ENCODE measurements around the gene PTK7.

The PTK7 gene

GRCh38 chr6:43170417-43170930 lies 94.4 kb downstream of the PTK7 start:
- Histone ChIP-seq H2BK5ac (ENCODE audit: low read depth, low read length, poor library complexity) (peak overlapping the region; percentile 90), H3K4me1 (ENCODE audit: control insufficient read depth in 1 of 2, insufficient read depth in 2 of 2, low read length in 2 of 2) (peaks cover 13 to 14% of the 10 kb centered on the region in 2 experiments), H2BK120ac (ENCODE audit: insufficient read depth, low read length, poor library complexity) (peak overlapping the region; percentile 82), H3K4me3 (ENCODE audit: low read depth, low read length) (peak overlapping the region; percentile 71), H3K27ac (ENCODE audit: low read depth, low read length) (peak overlapping the region; percentile 89), H4K8ac (ENCODE audit: low read depth, low read length) (peak overlapping the region; percentile 93), H3K4ac (ENCODE audit: low read depth, low read length) (peak overlapping the region; percentile 43), H3K4me2 (ENCODE audit: low read length) (peak overlapping the region; percentile 61), H2AK5ac (ENCODE audit: low read length) (peak overlapping the region; percentile 69), H4K12ac (ENCODE audit: low read depth, low read length) (peak overlapping the region; percentile 54), H2AFZ (ENCODE audit: insufficient read depth, low read length, poor library complexity) (peak overlapping the region; percentile 80), H3K79me2 (ENCODE audit: control insufficient read depth, insufficient read depth, low read length, poor library complexity) (peaks cover 23% of the 10 kb centered on the region), H3K36me3 (ENCODE audit: control insufficient read depth in 1 of 2, insufficient read depth in 2 of 2, low read length in 2 of 2) (peaks cover 6 to 7% of the 10 kb centered on the region in 2 experiments), H3K9me3 (ENCODE audit: insufficient read depth, low read depth, low read length) (no peaks in the 10 kb centered on the region), H3K18ac (ENCODE audit: low read length) (peak overlapping the region; percentile 89), H3K23ac (ENCODE audit: low read length) (no peak overlapping the region), H3K27me3 (ENCODE audit: insufficient read depth, low read length) (no peaks in the 10 kb centered on the region), H2BK12ac (ENCODE audit: low read length) (peak overlapping the region; percentile 18), H3K9ac (ENCODE audit: low read length) (peak overlapping the region; percentile 72), H3K14ac (ENCODE audit: low read length) (peak overlapping the region; percentile 78), H3K79me1 (ENCODE audit: low read length) (peaks cover 25% of the 10 kb centered on the region), H4K91ac (ENCODE audit: low read depth, low read length) (peak overlapping the region; percentile 94)
- WGBS (ENCODE audit: extremely low coverage, insufficient coverage, insufficient read length), result no CpG with 5 or more reads among the region's 18 CpGs
- DNase-seq, result peak; percentile 37 to 66

- Histone ChIP-seq H3K14ac (ENCODE audit: low read length) (peak within 1 kb of the TSS; percentile 99), H4K8ac (ENCODE audit: low read depth, low read length) (peak within 1 kb of the TSS; percentile 93), H3K9me3 (ENCODE audit: insufficient read depth, low read depth, low read length) (no peaks in the 10 kb centered on the region), H2BK5ac (ENCODE audit: low read depth, low read length, poor library complexity) (peak within 1 kb of the TSS; percentile 95), H2BK12ac (ENCODE audit: low read length) (peak within 1 kb of the TSS; percentile 53), H3K36me3 (ENCODE audit: control insufficient read depth in 1 of 2, insufficient read depth in 2 of 2, low read length in 2 of 2) (peaks cover 13% of the 10 kb centered on the region in 2 experiments), H3K9ac (ENCODE audit: low read length) (peak within 1 kb of the TSS; percentile 98), H3K79me2 (ENCODE audit: control insufficient read depth, insufficient read depth, low read length, poor library complexity) (peaks cover 23% of the 10 kb centered on the region), H2BK120ac (ENCODE audit: insufficient read depth, low read length, poor library complexity) (peak within 1 kb of the TSS; percentile 96), H4K91ac (ENCODE audit: low read depth, low read length) (peak within 1 kb of the TSS; percentile 96), H3K4me1 (ENCODE audit: control insufficient read depth in 1 of 2, insufficient read depth in 2 of 2, low read length in 2 of 2) (peaks cover 13 to 14% of the 10 kb centered on the region in 2 experiments), H3K18ac (ENCODE audit: low read length) (peak within 1 kb of the TSS; percentile 97), H4K12ac (ENCODE audit: low read depth, low read length) (peak within 1 kb of the TSS; percentile 88), H3K23ac (ENCODE audit: low read length) (no peak within 1 kb of the TSS), H2AK5ac (ENCODE audit: low read length) (peak within 1 kb of the TSS; percentile 90), H3K4ac (ENCODE audit: low read depth, low read length) (peak within 1 kb of the TSS; percentile 99), H2AFZ (ENCODE audit: insufficient read depth, low read length, poor library complexity) (peak within 1 kb of the TSS; percentile 85), H3K79me1 (ENCODE audit: low read length) (peaks cover 25% of the 10 kb centered on the region), H3K27ac (ENCODE audit: low read depth, low read length) (peak within 1 kb of the TSS; percentile 89), H3K27me3 (ENCODE audit: insufficient read depth, low read length) (no peaks in the 10 kb centered on the region), H3K4me3 (ENCODE audit: low read depth, low read length) (peak within 1 kb of the TSS; percentile 99), H3K4me2 (ENCODE audit: low read length) (peak within 1 kb of the TSS; percentile 74)
- no CpG with 5 or more reads among the region's 83 CpGs for WGBS (ENCODE audit: extremely low coverage, insufficient coverage, insufficient read length)
- peak; percentile 99 to 100 for DNase-seq
Measured at GRCh38 chr6:43170931-43171706, 95.0 kb downstream of the PTK7 start, which contains the start of gene SRF. Gene SRF (plus strand): TSS chr6:43171269. CDS start chr6:43171657, 388 bp downstream.

DNA sequence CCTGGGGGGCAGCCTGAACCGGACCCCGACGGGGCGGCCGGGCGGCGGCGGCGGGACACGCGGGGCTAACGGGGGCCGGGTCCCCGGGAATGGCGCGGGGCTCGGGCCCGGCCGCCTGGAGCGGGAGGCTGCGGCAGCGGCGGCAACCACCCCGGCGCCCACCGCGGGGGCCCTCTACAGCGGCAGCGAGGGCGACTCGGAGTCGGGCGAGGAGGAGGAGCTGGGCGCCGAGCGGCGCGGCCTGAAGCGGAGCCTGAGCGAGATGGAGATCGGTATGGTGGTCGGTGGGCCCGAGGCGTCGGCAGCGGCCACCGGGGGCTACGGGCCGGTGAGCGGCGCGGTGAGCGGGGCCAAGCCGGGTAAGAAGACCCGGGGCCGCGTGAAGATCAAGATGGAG lies 95.6 kb downstream of the PTK7 start:
- Histone ChIP-seq H3K4ac (ENCODE audit: low read depth, low read length) (peak overlapping the region; percentile 99), H3K79me2 (ENCODE audit: control insufficient read depth, insufficient read depth, low read length, poor library complexity) (peaks cover 23% of the 10 kb centered on the region), H3K36me3 (ENCODE audit: control insufficient read depth in 1 of 2, insufficient read depth in 2 of 2, low read length in 2 of 2) (peaks cover 18 to 19% of the 10 kb centered on the region in 2 experiments), H3K4me1 (ENCODE audit: control insufficient read depth in 1 of 2, insufficient read depth in 2 of 2, low read length in 2 of 2) (peaks cover 13 to 14% of the 10 kb centered on the region in 2 experiments), H4K8ac (ENCODE audit: low read depth, low read length) (peak overlapping the region; percentile 91), H2AK5ac (ENCODE audit: low read length) (peak overlapping the region; percentile 90), H2BK5ac (ENCODE audit: low read depth, low read length, poor library complexity) (peak overlapping the region; percentile 95), H3K18ac (ENCODE audit: low read length) (peak overlapping the region; percentile 97), H3K14ac (ENCODE audit: low read length) (peak overlapping the region; percentile 99), H4K12ac (ENCODE audit: low read depth, low read length) (peak overlapping the region; percentile 88), H3K9ac (ENCODE audit: low read length) (peak overlapping the region; percentile 98), H3K79me1 (ENCODE audit: low read length) (peaks cover 25% of the 10 kb centered on the region), H4K91ac (ENCODE audit: low read depth, low read length) (peak overlapping the region; percentile 96), H3K9me3 (ENCODE audit: insufficient read depth, low read depth, low read length) (no peaks in the 10 kb centered on the region), H2BK120ac (ENCODE audit: insufficient read depth, low read length, poor library complexity) (peak overlapping the region; percentile 96), H2AFZ (ENCODE audit: insufficient read depth, low read length, poor library complexity) (peak overlapping the region; percentile 85), H2BK12ac (ENCODE audit: low read length) (peak overlapping the region; percentile 53), H3K23ac (ENCODE audit: low read length) (no peak overlapping the region), H3K4me2 (ENCODE audit: low read length) (peak overlapping the region; percentile 74), H3K27me3 (ENCODE audit: insufficient read depth, low read length) (no peaks in the 10 kb centered on the region), H3K27ac (ENCODE audit: low read depth, low read length) (peak overlapping the region; percentile 86), H3K4me3 (ENCODE audit: low read depth, low read length) (peak overlapping the region; percentile 99)
- no CpG with 5 or more reads among the region's 57 CpGs for WGBS (ENCODE audit: extremely low coverage, insufficient coverage, insufficient read length)
- DNase-seq, result peak in 1 of 2 donors; percentile 31

DNA sequence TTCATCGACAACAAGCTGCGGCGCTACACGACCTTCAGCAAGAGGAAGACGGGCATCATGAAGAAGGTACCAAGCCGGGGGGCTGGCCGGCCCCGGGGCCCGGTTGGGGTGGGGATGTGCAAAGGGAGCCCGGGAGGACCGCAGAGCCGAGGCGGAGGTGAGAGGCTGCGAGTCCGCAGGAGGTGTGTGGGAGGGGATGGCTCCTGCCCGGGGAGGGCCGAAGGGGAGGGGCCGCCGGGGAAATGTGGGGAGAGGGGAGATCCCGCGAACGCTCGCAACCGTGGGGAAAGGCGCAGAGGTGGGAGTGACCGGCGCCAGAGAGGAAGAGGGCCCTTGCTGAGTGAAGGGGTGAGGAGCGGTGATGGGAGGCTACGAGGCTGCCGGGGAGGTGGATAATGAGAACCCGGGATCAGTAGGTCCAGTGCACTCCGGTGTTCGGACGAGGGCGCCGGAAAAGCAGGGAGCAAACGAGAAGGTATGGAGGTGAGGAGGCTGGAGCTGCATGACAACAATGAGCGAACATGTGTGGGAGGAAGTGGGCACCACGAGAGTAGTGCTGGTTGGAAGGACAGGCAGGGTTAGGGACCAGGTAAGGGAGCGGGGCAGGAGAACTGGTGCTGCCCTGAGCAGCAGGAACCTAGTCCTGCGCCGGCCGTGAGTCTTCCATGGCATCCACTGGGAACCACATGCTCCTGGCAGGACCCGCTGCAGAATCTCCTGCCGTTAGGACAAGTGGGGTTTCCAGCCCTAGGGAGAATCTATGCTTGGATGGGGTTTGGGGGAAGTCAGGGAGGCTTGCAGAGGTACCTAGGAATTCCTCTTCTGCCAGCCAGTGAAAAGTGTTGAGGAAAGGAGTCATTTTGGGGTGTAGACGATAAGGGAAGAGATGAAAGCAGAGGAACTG lies 96.2 kb downstream of the PTK7 start:
- Histone ChIP-seq H3K36me3 (ENCODE audit: control insufficient read depth in 1 of 2, insufficient read depth in 2 of 2, low read length in 2 of 2) (peaks cover 19 to 20% of the 10 kb centered on the region in 2 experiments), H2BK120ac (ENCODE audit: insufficient read depth, low read length, poor library complexity) (peak overlapping the region; percentile 96), H3K14ac (ENCODE audit: low read length) (peak overlapping the region; percentile 99), H3K27me3 (ENCODE audit: insufficient read depth, low read length) (no peaks in the 10 kb centered on the region), H3K79me2 (ENCODE audit: control insufficient read depth, insufficient read depth, low read length, poor library complexity) (peaks cover 23% of the 10 kb centered on the region), H2AFZ (ENCODE audit: insufficient read depth, low read length, poor library complexity) (peak overlapping the region; percentile 85), H3K4me3 (ENCODE audit: low read depth, low read length) (peak overlapping the region; percentile 99), H2AK5ac (ENCODE audit: low read length) (peak overlapping the region; percentile 90), H4K8ac (ENCODE audit: low read depth, low read length) (peak overlapping the region; percentile 91), H3K9me3 (ENCODE audit: insufficient read depth, low read depth, low read length) (no peaks in the 10 kb centered on the region), H2BK5ac (ENCODE audit: low read depth, low read length, poor library complexity) (peak overlapping the region; percentile 95), H3K4me2 (ENCODE audit: low read length) (peak overlapping the region; percentile 74), H3K4me1 (ENCODE audit: control insufficient read depth in 1 of 2, insufficient read depth in 2 of 2, low read length in 2 of 2) (peaks cover 13 to 14% of the 10 kb centered on the region in 2 experiments), H3K4ac (ENCODE audit: low read depth, low read length) (peak overlapping the region; percentile 99), H3K79me1 (ENCODE audit: low read length) (peaks cover 25% of the 10 kb centered on the region), H3K18ac (ENCODE audit: low read length) (peak overlapping the region; percentile 97), H3K23ac (ENCODE audit: low read length) (no peak overlapping the region), H3K27ac (ENCODE audit: low read depth, low read length) (peak overlapping the region; percentile 86), H3K9ac (ENCODE audit: low read length) (peak overlapping the region; percentile 98), H2BK12ac (ENCODE audit: low read length) (peak overlapping the region; percentile 53), H4K12ac (ENCODE audit: low read depth, low read length) (peak overlapping the region; percentile 88), H4K91ac (ENCODE audit: low read depth, low read length) (peak overlapping the region; percentile 96)
- DNase-seq, result peak in 1 of 2 donors; percentile 50
- no CpG with 5 or more reads among the region's 46 CpGs for WGBS (ENCODE audit: extremely low coverage, insufficient coverage, insufficient read length)

Data from trophoblast cell (in vitro differentiated cells and primary cell).